Left lobe of liver (tissue), 2 donors: Measurements from ENCODE around the gene DARS2. TPM values are rescaled to one million over a fixed set of nuclear protein-coding genes. Genes with fewer than 3 reads are reported as not detected.
"Not testable (repeated sequence)": the region's sequence is repeated elsewhere in the genome, so short reads cannot be mapped to it uniquely, and the experiment has no call there.

Source experiments
- ATAC-seq: fragments of 200-7000 bp; cut with Tn5 transposase; one replicate; pipeline ENCODE4 v1.9.1; 2020; ENCODE audit warnings: mild to moderate bottlenecking, moderate library complexity
- DNase-seq: peaks from one replicate; pipeline ENCODE4 v3.0.0-alpha.2; 2020; ENCODE audit warnings: low spot score
- total RNA-seq: library from RNA; stranded (reverse); gene quantifications from one replicate; pipeline ENCODE4 v1.2.1, GENCODE V29; 2021
- donor health status: DM: no; HTN: no; CAD: no; lungs with moderate emphysema.
- donor health status: DM: no; HTN: yes; CAD: no.

The DARS2 gene
- total RNA-seq: 11.1 TPM

- ATAC-seq: peak; percentile 97
These were observed at the start of gene DARS2, which contains the start of gene CENPL for GRCh38 chr1:173824315-173825081. DARS2 (plus strand) TSS chr1:173824673; CDS start chr1:173825230, 557 bp downstream. CENPL (minus strand) TSS chr1:173824883; CDS start chr1:173811299, 13,584 bp downstream.

GRCh38 chr1:173775578-173776226 is 48.8 kb upstream of the DARS2 start:
- no peak for ATAC-seq
- DNase-seq: no peak

More at GRCh38 chr1:173824315-173825081, at the start of gene DARS2, which contains the start of gene CENPL:
- DNase-seq: peak; percentile 97

- DNase-seq: no peak
- ATAC-seq: no peak
These were observed 44.5 kb upstream of the DARS2 start for GRCh38 chr1:173779936-173780335.

- DNase-seq (no peak), ATAC-seq (no peak)
These were observed 39.5 kb upstream of the DARS2 start for GRCh38 chr1:173784997-173785396.

GRCh38 chr1:173789841-173790240 is 34.6 kb upstream of the DARS2 start:
- no peak for ATAC-seq

GRCh38 chr1:173798078-173798477 is 26.4 kb upstream of the DARS2 start:
- no peak for DNase-seq
- ATAC-seq: no peak

More at GRCh38 chr1:173789841-173790240, 34.6 kb upstream of the DARS2 start:
- DNase-seq: no peak

GRCh38 chr1:173799995-173800394 is 24.5 kb upstream of the DARS2 start:
- not testable (repeated sequence) for ATAC-seq, DNase-seq

- DNase-seq (no peak), ATAC-seq (no peak)
These were observed 21.5 kb upstream of the DARS2 start for GRCh38 chr1:173802961-173803360.

GRCh38 chr1:173813654-173814053 is 10.8 kb upstream of the DARS2 start:
- not testable (repeated sequence) for ATAC-seq, DNase-seq

- no peak for ATAC-seq
- no peak for DNase-seq
These were observed 6.0 kb upstream of the DARS2 start for GRCh38 chr1:173818459-173818858.

- DNase-seq: no peak
- ATAC-seq: no peak
These were observed 2.8 kb upstream of the DARS2 start for GRCh38 chr1:173821680-173822079.

GRCh38 chr1:173823781-173824314 is 625 bp upstream of the DARS2 start:
- DNase-seq (no peak), ATAC-seq (no peak)

GRCh38 chr1:173827611-173828010 is 3.1 kb downstream of the DARS2 start:
- DNase-seq: no peak
- ATAC-seq: no peak

GRCh38 chr1:173832748-173833147 is 8.3 kb downstream of the DARS2 start:
- ATAC-seq: no peak
- no peak for DNase-seq

- ATAC-seq: no peak
- DNase-seq: no peak
These were observed 27.6 kb downstream of the DARS2 start for GRCh38 chr1:173852105-173852504.

- no peak for ATAC-seq
- DNase-seq: no peak
These were observed 28.6 kb downstream of the DARS2 start for GRCh38 chr1:173853074-173853473.

GRCh38 chr1:173856014-173856413 is 31.5 kb downstream of the DARS2 start:
- no peak for DNase-seq
- ATAC-seq: no peak

GRCh38 chr1:173856903-173857302 is 32.4 kb downstream of the DARS2 start:
- DNase-seq (no peak), ATAC-seq (no peak)

- DNase-seq (no peak), ATAC-seq (no peak)
These were observed 33.0 kb downstream of the DARS2 start for GRCh38 chr1:173857363-173857917.

- ATAC-seq: not testable (repeated sequence)
These were observed 35.1 kb downstream of the DARS2 start for GRCh38 chr1:173859547-173859946.

GRCh38 chr1:173860065-173860464 is 35.6 kb downstream of the DARS2 start:
- no peak for ATAC-seq
- no peak for DNase-seq

More at GRCh38 chr1:173859547-173859946, 35.1 kb downstream of the DARS2 start:
- DNase-seq: not testable (repeated sequence)
